Naive B cell (primary cell): Measurements from ENCODE around the gene TP53BP1. TPM values are rescaled to one million over a fixed set of nuclear protein-coding genes. Genes with fewer than 3 reads are reported as not detected.

Experiments used
- ATAC-seq, 2 donors: fragments of 150-1000 bp; cut with Tn5 transposase; 2 replicates each; pipeline ENCODE4 v1.10.0; 2021; ENCODE audit warnings: low read depth in 2 of 2, mild to moderate bottlenecking in 2 of 2, moderate library complexity in 2 of 2
- DNase-seq: peaks from one replicate; pipeline ENCODE4 v3.0.0; 2022
- H3K27ac Mint-ChIP-seq, 6 donors: one replicate each; pipeline ENCODE4 v1.8.0; 2020 to 2022; ENCODE audit warnings: mild to moderate bottlenecking in 6 of 6, mixed read lengths in 6 of 6, moderate library complexity in 5 of 6, inconsistent platforms in 2 of 6
- H3K27me3 Mint-ChIP-seq, 3 donors: one replicate each; pipeline ENCODE4 v1.8.0; 2021 to 2022; ENCODE audit warnings: mixed read lengths in 3 of 3, mild to moderate bottlenecking in 1 of 3
- H3K36me3 Mint-ChIP-seq, 2 donors: one replicate each; pipeline ENCODE4 v1.8.0; 2020 to 2022; ENCODE audit warnings: mixed read lengths in 2 of 2, inconsistent platforms in 1 of 2, mild to moderate bottlenecking in 1 of 2
- H3K4me1 Mint-ChIP-seq, 3 donors: one replicate each; pipeline ENCODE4 v1.8.0; 2020 to 2022; ENCODE audit warnings: mixed read lengths in 3 of 3, inconsistent platforms in 1 of 3, mild to moderate bottlenecking in 1 of 3, moderate library complexity in 1 of 3
- H3K4me3 Mint-ChIP-seq, 8 donors: one replicate each; pipeline ENCODE4 v1.8.0; 2020 to 2022; ENCODE audit warnings: mild to moderate bottlenecking in 8 of 8, mixed read lengths in 8 of 8, moderate library complexity in 8 of 8, inconsistent platforms in 2 of 8
- H3K9me3 Mint-ChIP-seq, 7 donors: one replicate each; pipeline ENCODE4 v1.8.0; 2020 to 2022; ENCODE audit warnings: mixed read lengths in 7 of 7, mild to moderate bottlenecking in 5 of 7, inconsistent platforms in 2 of 7, moderate library complexity in 1 of 7
- polyA plus RNA-seq, 6 donors: library from polyadenylated mRNA; unstranded; fragments of 300-500 nt; fragmentation: Illumina TruSeq; gene quantifications; one replicate each; pipeline ENCODE4 v1.2.3, GENCODE V29; 2021; ENCODE audit warnings: low read depth in 6 of 6

TP53BP1 gene
- polyA plus RNA-seq, 6 donors from 2014 or later = 9.2 to 13.7 (median 11.4) TPM

- Mint-ChIP-seq H3K9me3 (no peaks in the 10 kb centered on the region), H3K27ac (peak overlapping the region in 1 of 6 donors; percentile 24), H3K27me3 (no peaks in the 10 kb centered on the region), H3K36me3 (peaks cover 3 to 5% of the 10 kb centered on the region in 2 donors), H3K4me3 (no peak overlapping the region), H3K4me1 (peaks cover 0 to 4% (median 2%) of the 10 kb centered on the region in 3 donors)
- ATAC-seq = no peak
- no peak for DNase-seq
These were observed 43.0 kb downstream of the TP53BP1 start for GRCh38 chr15:43449981-43450380.

- Mint-ChIP-seq H3K4me3 (no peak overlapping the region), H3K27ac (peak overlapping the region in 1 of 6 donors; percentile 43), H3K36me3 (peaks cover 7 to 9% of the 10 kb centered on the region in 2 donors), H3K4me1 (peaks cover 0 to 4% (median 4%) of the 10 kb centered on the region in 3 donors), H3K27me3 (no peaks in the 10 kb centered on the region), H3K9me3 (no peaks in the 10 kb centered on the region)
- DNase-seq = no peak
- ATAC-seq = no peak
These were observed 46.6 kb downstream of the TP53BP1 start for GRCh38 chr15:43446344-43446743.

GRCh38 chr15:43441316-43441715 is 51.6 kb downstream of the TP53BP1 start:
- ATAC-seq (no peak), DNase-seq (no peak)
- Mint-ChIP-seq H3K4me3 (no peak overlapping the region), H3K27ac (no peak overlapping the region), H3K27me3 (no peaks in the 10 kb centered on the region), H3K9me3 (no peaks in the 10 kb centered on the region), H3K4me1 (peaks cover 0 to 4% (median 0%) of the 10 kb centered on the region in 3 donors), H3K36me3 (peaks cover 9 to 21% of the 10 kb centered on the region in 2 donors)

GRCh38 chr15:43440721-43441281 is 52.2 kb downstream of the TP53BP1 start:
- Mint-ChIP-seq H3K4me1 (peaks cover 0 to 4% (median 0%) of the 10 kb centered on the region in 3 donors), H3K27me3 (no peaks in the 10 kb centered on the region), H3K4me3 (no peak overlapping the region), H3K9me3 (no peaks in the 10 kb centered on the region), H3K27ac (no peak overlapping the region), H3K36me3 (peaks cover 9 to 21% of the 10 kb centered on the region in 2 donors)
- DNase-seq = peak; percentile 1
- peak; percentile 30 to 47 for ATAC-seq

- no peaks in the 10 kb centered on the region for H3K27me3 Mint-ChIP-seq
- H3K4me3 Mint-ChIP-seq = no peak overlapping the region
- peaks cover 0 to 15% of the 10 kb centered on the region in 2 donors for H3K36me3 Mint-ChIP-seq
These were observed 53.7 kb downstream of the TP53BP1 start for GRCh38 chr15:43439268-43439667.

GRCh38 chr15:43436395-43436794 is 56.6 kb downstream of the TP53BP1 start:
- no peak for ATAC-seq
- Mint-ChIP-seq H3K27me3 (no peaks in the 10 kb centered on the region), H3K4me3 (no peak overlapping the region), H3K4me1 (no peaks in the 10 kb centered on the region), H3K9me3 (no peaks in the 10 kb centered on the region), H3K27ac (no peak overlapping the region), H3K36me3 (peaks cover 15 to 25% of the 10 kb centered on the region in 2 donors)
- no peak for DNase-seq

More at GRCh38 chr15:43439268-43439667, 53.7 kb downstream of the TP53BP1 start:
- Mint-ChIP-seq H3K27ac (peak overlapping the region in 2 of 6 donors; percentile 34 to 74), H3K4me1 (no peaks in the 10 kb centered on the region), H3K9me3 (no peaks in the 10 kb centered on the region)
- ATAC-seq (no peak), DNase-seq (no peak)

- Mint-ChIP-seq H3K27ac (no peak overlapping the region), H3K4me1 (peaks cover 0 to 3% (median 0%) of the 10 kb centered on the region in 3 donors), H3K27me3 (no peaks in the 10 kb centered on the region), H3K36me3 (peaks cover 16 to 17% of the 10 kb centered on the region in 2 donors), H3K4me3 (no peak overlapping the region), H3K9me3 (no peaks in the 10 kb centered on the region)
- DNase-seq (no peak), ATAC-seq (no peak)
These were observed 58.5 kb downstream of the TP53BP1 start for GRCh38 chr15:43434446-43434845.

GRCh38 chr15:43433661-43434303 is 59.2 kb downstream of the TP53BP1 start:
- ATAC-seq = no peak
- no peak overlapping the region for H3K4me3 Mint-ChIP-seq

GRCh38 chr15:43433165-43433564 is 59.8 kb downstream of the TP53BP1 start:
- no peak overlapping the region for H3K4me3 Mint-ChIP-seq
- H3K4me1 Mint-ChIP-seq = peaks cover 0 to 3% (median 0%) of the 10 kb centered on the region in 3 donors
- no peak for ATAC-seq
- H3K9me3 Mint-ChIP-seq = no peaks in the 10 kb centered on the region
- H3K27me3 Mint-ChIP-seq = no peaks in the 10 kb centered on the region
- DNase-seq = no peak
- no peak overlapping the region for H3K27ac Mint-ChIP-seq
- H3K36me3 Mint-ChIP-seq = peaks cover 16 to 17% of the 10 kb centered on the region in 2 donors

More at GRCh38 chr15:43433661-43434303, 59.2 kb downstream of the TP53BP1 start:
- no peaks in the 10 kb centered on the region for H3K9me3 Mint-ChIP-seq
- peaks cover 16 to 17% of the 10 kb centered on the region in 2 donors for H3K36me3 Mint-ChIP-seq
- H3K27me3 Mint-ChIP-seq = no peaks in the 10 kb centered on the region
- H3K4me1 Mint-ChIP-seq = peaks cover 0 to 3% (median 0%) of the 10 kb centered on the region in 3 donors
- peak overlapping the region in 1 of 6 donors; percentile 10 for H3K27ac Mint-ChIP-seq
- DNase-seq = no peak

GRCh38 chr15:43429687-43430086 is 63.3 kb downstream of the TP53BP1 start:
- no peaks in the 10 kb centered on the region for H3K9me3 Mint-ChIP-seq
- no peak overlapping the region for H3K4me3 Mint-ChIP-seq
- peaks cover 29 to 31% of the 10 kb centered on the region in 2 donors for H3K36me3 Mint-ChIP-seq
- H3K27ac Mint-ChIP-seq = peak overlapping the region in 3 of 6 donors; percentile 8 to 60 (median 46)
- DNase-seq = no peak
- ATAC-seq = no peak
- H3K27me3 Mint-ChIP-seq = no peaks in the 10 kb centered on the region
- H3K4me1 Mint-ChIP-seq = peaks cover 0 to 3% (median 0%) of the 10 kb centered on the region in 3 donors

- no peaks in the 10 kb centered on the region for H3K27me3 Mint-ChIP-seq
- no peak overlapping the region for H3K4me3 Mint-ChIP-seq
- ATAC-seq (no peak), DNase-seq (no peak)
- H3K9me3 Mint-ChIP-seq = peaks cover 0 to 1% (median 0%) of the 10 kb centered on the region in 7 donors
- peaks cover 42 to 50% of the 10 kb centered on the region in 2 donors for H3K36me3 Mint-ChIP-seq
- peak overlapping the region in 1 of 6 donors; percentile 39 for H3K27ac Mint-ChIP-seq
- peaks cover 0 to 8% (median 6%) of the 10 kb centered on the region in 3 donors for H3K4me1 Mint-ChIP-seq
These were observed 69.2 kb downstream of the TP53BP1 start for GRCh38 chr15:43423793-43424192.

GRCh38 chr15:43420876-43421275 is 72.1 kb downstream of the TP53BP1 start:
- H3K4me3 Mint-ChIP-seq = no peak overlapping the region
- peaks cover 0 to 1% (median 0%) of the 10 kb centered on the region in 7 donors for H3K9me3 Mint-ChIP-seq
- DNase-seq (no peak), ATAC-seq (no peak)
- peaks cover 0 to 8% (median 6%) of the 10 kb centered on the region in 3 donors for H3K4me1 Mint-ChIP-seq
- H3K27ac Mint-ChIP-seq = peak overlapping the region in 2 of 6 donors; percentile 12 to 75
- H3K36me3 Mint-ChIP-seq = peaks cover 28 to 35% of the 10 kb centered on the region in 2 donors
- H3K27me3 Mint-ChIP-seq = no peaks in the 10 kb centered on the region

GRCh38 chr15:43420435-43420834 is 72.5 kb downstream of the TP53BP1 start:
- H3K9me3 Mint-ChIP-seq = peaks cover 0 to 1% (median 0%) of the 10 kb centered on the region in 7 donors
- DNase-seq (no peak), ATAC-seq (no peak)
- H3K36me3 Mint-ChIP-seq = peaks cover 28 to 35% of the 10 kb centered on the region in 2 donors
- peaks cover 0 to 8% (median 6%) of the 10 kb centered on the region in 3 donors for H3K4me1 Mint-ChIP-seq
- peak overlapping the region in 1 of 6 donors; percentile 75 for H3K27ac Mint-ChIP-seq
- no peaks in the 10 kb centered on the region for H3K27me3 Mint-ChIP-seq
- no peak overlapping the region for H3K4me3 Mint-ChIP-seq

- H3K27me3 Mint-ChIP-seq = no peaks in the 10 kb centered on the region
- DNase-seq = no peak
- peaks cover 0 to 3% (median 3%) of the 10 kb centered on the region in 3 donors for H3K4me1 Mint-ChIP-seq
- no peak for ATAC-seq
- H3K9me3 Mint-ChIP-seq = no peaks in the 10 kb centered on the region
- H3K36me3 Mint-ChIP-seq = peaks cover 28 to 36% of the 10 kb centered on the region in 2 donors
- H3K4me3 Mint-ChIP-seq = no peak overlapping the region
- H3K27ac Mint-ChIP-seq = peak overlapping the region in 2 of 6 donors; percentile 70 to 75
These were observed 78.8 kb downstream of the TP53BP1 start for GRCh38 chr15:43414196-43414595.
